Measurements from ENCODE around the gene DCANP1. TPM values are rescaled to one million over a fixed set of nuclear protein-coding genes. Genes with fewer than 3 reads are reported as not detected.

DCANP1 gene
- total RNA-seq, 1 experiment from 2014 or later, result not detected

- TF ChIP-seq ZFX (IDR thresholded peaks at IDR 0.05) (no peak), MAX (IDR thresholded peaks at IDR 0.05) (no peak), EZH2 (IDR thresholded peaks at IDR 0.05) (no peak), POLR2A (IDR thresholded peaks at IDR 0.05; ENCODE audit: borderline replicate concordance, extremely low read depth, insufficient read depth, insufficient read length) (no peak), RAD21 (IDR thresholded peaks at IDR 0.05; ENCODE audit: low read depth) (no peak), CEBPB (IDR thresholded peaks at IDR 0.05; ENCODE audit: low read depth) (no peak)
These were observed 13.3 kb downstream of the DCANP1 start (continued) for GRCh38 chr5:135433681-135434426.

GRCh38 chr5:135432113-135432512 is 15.0 kb downstream of the DCANP1 start:
- no TSS peak for BruUV-seq (replicated peaks)
- H3K79me2 ChIP-seq (ENCODE audit: insufficient read depth, low read length), result no peaks in the 10 kb centered on the region
- no peak overlapping the region for H3K27ac ChIP-seq (ENCODE audit: low read depth, low read length)
- no peak overlapping the region for H2AFZ ChIP-seq (ENCODE audit: low read depth, low read length, poor library complexity, severe bottlenecking)
- H4K20me1 ChIP-seq (ENCODE audit: insufficient read depth), result no peaks in the 10 kb centered on the region
- ChIA-PET RAD21 (ENCODE audit: low non-redundant PET in 1 of 2, low total read pairs in 2 of 2, uncharacterized antibody in 2 of 2, unreplicated experiment in 2 of 2) (no interaction called here), CTCF (no interaction called here), POLR2A (no interaction called here)
- DNase-seq (ENCODE audit: low read depth, low spot score), result no peak
- no peaks in the 10 kb centered on the region for H3K27me3 ChIP-seq (ENCODE audit: insufficient read depth, low read length)
- TF ChIP-seq ELF1 (IDR thresholded peaks at IDR 0.05; ENCODE audit: borderline replicate concordance, low read depth), result no peak
- no peak for TF ChIP-seq FOSL1 (IDR thresholded peaks at IDR 0.05; ENCODE audit: low read depth)
- no peak overlapping the region for H3K4me3 ChIP-seq (replicated peaks in 1 of 2; ENCODE audit: low read depth in 1 of 2, low read length in 2 of 2)
- intact Hi-C loops (cut with micrococcal nuclease), result no loop called here
- ATAC-seq, result peak; percentile 84
- no peaks in the 10 kb centered on the region for H3K36me3 ChIP-seq (ENCODE audit: control insufficient read depth in 1 of 2, insufficient read depth in 2 of 2, low read length in 2 of 2)
- no peaks in the 10 kb centered on the region for H3K4me1 ChIP-seq (ENCODE audit: control insufficient read depth in 1 of 2, insufficient read depth in 2 of 2, low read length in 2 of 2)
- no peak overlapping the region for H3K9ac ChIP-seq (ENCODE audit: low read length)
- no peaks in the 10 kb centered on the region for H3K9me3 ChIP-seq (ENCODE audit: control insufficient read depth in 1 of 2, insufficient read depth in 1 of 2, low read depth in 1 of 2, low read length in 2 of 2)
- no peaks in the 10 kb centered on the region for H3K9me2 ChIP-seq (ENCODE audit: insufficient read depth)
- H3K4me2 ChIP-seq (ENCODE audit: low read length), result no peak overlapping the region

- no peaks in the 10 kb centered on the region for H3K79me2 ChIP-seq (ENCODE audit: insufficient read depth, low read length)
- TF ChIP-seq MAX (IDR thresholded peaks at IDR 0.05), result no peak
- TF ChIP-seq CTCF (IDR thresholded peaks at IDR 0.05 in 2 of 3, conservative IDR thresholded peaks at IDR 0.05 in 1 of 3; ENCODE audit: borderline replicate concordance in 1 of 3, insufficient read depth in 1 of 3, low read depth in 2 of 3, low read length in 2 of 3), result no peak
- no peak for TF ChIP-seq EZH2 (IDR thresholded peaks at IDR 0.05)
- TF ChIP-seq CEBPB (IDR thresholded peaks at IDR 0.05; ENCODE audit: low read depth), result no peak
- TF ChIP-seq, protein P1, sequence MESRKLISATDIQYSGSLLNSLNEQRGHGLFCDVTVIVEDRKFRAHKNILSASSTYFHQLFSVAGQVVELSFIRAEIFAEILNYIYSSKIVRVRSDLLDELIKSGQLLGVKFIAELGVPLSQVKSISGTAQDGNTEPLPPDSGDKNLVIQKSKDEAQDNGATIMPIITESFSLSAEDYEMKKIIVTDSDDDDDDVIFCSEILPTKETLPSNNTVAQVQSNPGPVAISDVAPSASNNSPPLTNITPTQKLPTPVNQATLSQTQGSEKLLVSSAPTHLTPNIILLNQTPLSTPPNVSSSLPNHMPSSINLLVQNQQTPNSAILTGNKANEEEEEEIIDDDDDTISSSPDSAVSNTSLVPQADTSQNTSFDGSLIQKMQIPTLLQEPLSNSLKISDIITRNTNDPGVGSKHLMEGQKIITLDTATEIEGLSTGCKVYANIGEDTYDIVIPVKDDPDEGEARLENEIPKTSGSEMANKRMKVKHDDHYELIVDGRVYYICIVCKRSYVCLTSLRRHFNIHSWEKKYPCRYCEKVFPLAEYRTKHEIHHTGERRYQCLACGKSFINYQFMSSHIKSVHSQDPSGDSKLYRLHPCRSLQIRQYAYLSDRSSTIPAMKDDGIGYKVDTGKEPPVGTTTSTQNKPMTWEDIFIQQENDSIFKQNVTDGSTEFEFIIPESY (IDR thresholded peaks at IDR 0.05; ENCODE audit: extremely low read depth, insufficient replicate concordance, low read length), result no peak
- no peak for TF ChIP-seq ZFX (IDR thresholded peaks at IDR 0.05)
- TF ChIP-seq ELF1 (IDR thresholded peaks at IDR 0.05; ENCODE audit: borderline replicate concordance, low read depth), result no peak
- TF ChIP-seq SIN3A (IDR thresholded peaks at IDR 0.05; ENCODE audit: low read depth), result no peak
- TF ChIP-seq CBX3 (IDR thresholded peaks at IDR 0.05; ENCODE audit: low read depth), result no peak
These were observed 17.1 kb downstream of the DCANP1 start for GRCh38 chr5:135430135-135430437.

More at GRCh38 chr5:135430135-135430437, 17.1 kb downstream of the DCANP1 start:
- Histone ChIP-seq H3K4me2 (ENCODE audit: low read length) (no peak overlapping the region), H2AFZ (ENCODE audit: low read depth, low read length, poor library complexity, severe bottlenecking) (no peak overlapping the region), H3K4me1 (ENCODE audit: control insufficient read depth in 1 of 2, insufficient read depth in 2 of 2, low read length in 2 of 2) (peaks cover 0 to 9% of the 10 kb centered on the region in 2 experiments; a peak in 2 of 4 replicates), H3K36me3 (ENCODE audit: control insufficient read depth in 1 of 2, insufficient read depth in 2 of 2, low read length in 2 of 2) (no peaks in the 10 kb centered on the region), H3K4me3 (replicated peaks in 1 of 2; ENCODE audit: low read depth in 1 of 2, low read length in 2 of 2) (no peak overlapping the region), H3K9me2 (ENCODE audit: insufficient read depth) (no peaks in the 10 kb centered on the region), H4K20me1 (ENCODE audit: insufficient read depth) (no peaks in the 10 kb centered on the region), H3K27me3 (ENCODE audit: insufficient read depth, low read length) (no peaks in the 10 kb centered on the region), H3K27ac (ENCODE audit: low read depth, low read length) (no peak overlapping the region), H3K9ac (ENCODE audit: low read length) (no peak overlapping the region), H3K9me3 (ENCODE audit: control insufficient read depth in 1 of 2, insufficient read depth in 1 of 2, low read depth in 1 of 2, low read length in 2 of 2) (no peaks in the 10 kb centered on the region)
- CTCF ChIA-PET, result no interaction called here
- POLR2A ChIA-PET, result no interaction called here
- intact Hi-C loops (cut with micrococcal nuclease), result no loop called here
- DNase-seq (ENCODE audit: low read depth, low spot score) (no peak), ATAC-seq (no peak)
- RAD21 ChIA-PET (ENCODE audit: low non-redundant PET in 1 of 2, low total read pairs in 2 of 2, uncharacterized antibody in 2 of 2, unreplicated experiment in 2 of 2), result no interaction called here
- no TSS peak for BruUV-seq (replicated peaks)
